Measurements from ENCODE around the gene SDK2.

SDK2 gene

DNA sequence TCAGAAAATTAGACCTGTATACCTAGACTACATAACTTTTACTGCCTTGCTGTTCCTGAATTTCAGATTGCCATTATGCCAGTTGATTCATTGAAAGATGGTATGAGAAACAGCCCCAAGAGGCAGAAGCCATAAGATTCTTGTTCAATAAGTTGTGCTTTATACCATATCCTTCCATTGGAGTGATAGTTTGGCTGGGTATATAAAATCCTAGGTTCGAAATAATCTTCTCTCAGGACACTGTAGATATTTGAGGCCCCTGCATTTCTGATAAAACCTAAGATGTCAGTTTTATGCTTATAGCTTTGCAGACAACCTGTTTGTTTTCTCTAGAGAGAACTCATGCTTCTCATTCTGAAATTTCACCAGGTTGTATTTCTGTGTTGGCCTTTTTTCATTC is 9.6 kb upstream of the SDK2 start:
- DNase-seq (ENCODE audit: low read depth): no peak

DNA sequence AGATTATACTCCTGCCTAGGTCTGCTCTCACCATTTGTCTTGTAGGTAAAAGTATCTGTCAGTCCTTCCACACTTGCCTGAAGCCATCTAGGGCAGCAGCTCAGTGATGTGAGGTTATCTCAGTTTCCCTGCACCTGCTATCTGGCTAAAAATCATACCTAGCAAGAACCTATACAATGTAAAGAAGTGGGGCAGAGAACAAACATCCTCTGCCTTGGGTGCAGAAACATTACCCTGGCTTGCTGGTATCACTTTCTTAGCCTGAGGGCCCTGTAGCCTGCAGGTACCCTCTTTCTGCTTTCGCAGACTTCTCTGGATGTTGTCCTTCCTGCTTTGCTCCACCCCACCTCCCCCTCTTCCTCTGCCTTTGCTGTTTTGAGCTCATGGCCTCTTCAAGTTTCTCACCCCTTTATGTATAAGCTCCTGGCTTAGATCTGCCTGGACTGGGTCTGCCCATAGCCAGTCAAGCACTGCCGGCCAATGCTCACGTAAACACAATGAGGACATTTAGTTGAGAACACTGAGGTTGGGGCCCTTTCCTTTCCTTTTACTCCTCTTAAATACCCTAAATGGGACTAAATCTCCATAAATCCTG is 8.7 kb upstream of the SDK2 start:
- no peak for DNase-seq (ENCODE audit: low read depth)

DNA sequence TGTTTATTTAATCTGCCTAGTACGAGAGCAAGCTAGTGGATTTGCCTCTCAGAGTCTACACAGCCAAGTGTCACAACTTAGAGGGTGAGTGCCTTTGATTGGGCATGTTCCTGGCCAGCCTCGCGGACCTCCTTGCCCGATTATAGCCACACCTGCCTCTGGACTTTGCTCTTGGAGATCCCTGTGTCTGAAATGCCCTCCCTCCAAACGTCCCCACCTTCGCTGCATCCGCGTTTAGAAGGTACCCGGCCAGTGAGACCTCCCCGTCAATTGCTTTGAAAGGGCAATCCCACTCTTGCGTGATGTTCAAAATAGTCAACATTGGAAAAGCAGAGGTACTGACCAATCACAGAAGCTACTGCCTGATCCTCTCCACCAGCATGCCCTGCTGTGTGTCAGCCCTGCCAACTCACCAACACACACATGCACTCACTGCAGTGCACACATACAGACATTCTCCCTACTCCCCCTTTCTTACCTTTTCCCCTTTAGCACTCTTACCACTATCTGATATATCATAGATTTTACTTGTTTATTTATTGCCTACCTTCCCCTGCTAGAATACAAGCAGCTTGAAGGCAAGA is 6.5 kb upstream of the SDK2 start:
- DNase-seq (ENCODE audit: low read depth): no peak

DNA sequence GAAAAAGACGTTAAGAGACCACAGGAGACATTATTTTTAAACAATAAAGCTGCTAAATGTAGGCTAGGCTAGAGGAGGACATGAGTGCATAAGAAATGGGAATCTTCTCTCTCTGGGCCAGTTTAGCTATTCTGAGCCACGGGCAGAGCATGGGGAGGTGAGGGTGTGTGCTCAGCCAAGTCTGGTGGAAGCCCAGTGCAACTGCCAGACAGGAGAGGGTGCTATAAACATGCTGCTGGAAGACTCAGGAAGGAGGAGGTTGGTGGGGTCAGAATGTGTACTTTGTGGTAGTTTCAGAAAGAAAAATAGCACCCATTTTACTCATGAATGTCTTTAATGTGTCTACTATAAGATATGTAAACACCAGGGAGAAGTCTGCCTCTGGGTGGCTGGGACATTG is 5.9 kb upstream of the SDK2 start:
- no peak for DNase-seq (ENCODE audit: low read depth)

DNA sequence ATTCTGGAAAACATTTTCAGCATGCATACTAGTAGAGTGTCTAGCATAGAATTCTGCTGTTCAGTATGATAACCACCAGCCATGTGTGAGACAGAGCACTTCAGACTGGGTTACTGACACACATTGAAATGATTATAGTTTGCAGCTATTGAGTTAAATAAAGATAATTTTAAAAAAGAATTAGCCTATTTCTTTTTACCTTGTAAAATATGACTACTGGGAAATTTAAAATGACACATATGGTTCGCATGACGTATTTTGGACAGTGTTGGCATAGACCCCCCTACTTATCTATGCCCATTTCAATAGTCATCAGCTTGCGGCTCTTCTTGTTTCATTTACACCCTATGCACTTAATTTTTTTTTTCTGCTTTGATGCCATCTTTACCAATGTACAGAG is 4.7 kb upstream of the SDK2 start:
- DNase-seq (ENCODE audit: low read depth): no peak

DNA sequence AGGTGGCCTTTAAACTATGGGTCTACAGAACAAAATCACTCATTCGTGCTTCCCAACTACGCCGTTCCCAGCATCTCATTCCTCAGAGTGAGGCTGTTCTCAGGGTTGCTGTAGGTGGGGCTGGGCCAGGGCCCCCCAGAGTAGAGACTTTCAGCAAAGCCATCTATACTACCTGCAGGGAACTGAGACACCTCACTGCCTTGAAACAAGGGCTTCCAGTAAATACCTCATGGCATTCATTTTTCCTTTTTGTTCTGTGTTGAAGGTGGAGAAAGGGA is 4.2 kb upstream of the SDK2 start:
- no peak for DNase-seq (ENCODE audit: low read depth)

DNA sequence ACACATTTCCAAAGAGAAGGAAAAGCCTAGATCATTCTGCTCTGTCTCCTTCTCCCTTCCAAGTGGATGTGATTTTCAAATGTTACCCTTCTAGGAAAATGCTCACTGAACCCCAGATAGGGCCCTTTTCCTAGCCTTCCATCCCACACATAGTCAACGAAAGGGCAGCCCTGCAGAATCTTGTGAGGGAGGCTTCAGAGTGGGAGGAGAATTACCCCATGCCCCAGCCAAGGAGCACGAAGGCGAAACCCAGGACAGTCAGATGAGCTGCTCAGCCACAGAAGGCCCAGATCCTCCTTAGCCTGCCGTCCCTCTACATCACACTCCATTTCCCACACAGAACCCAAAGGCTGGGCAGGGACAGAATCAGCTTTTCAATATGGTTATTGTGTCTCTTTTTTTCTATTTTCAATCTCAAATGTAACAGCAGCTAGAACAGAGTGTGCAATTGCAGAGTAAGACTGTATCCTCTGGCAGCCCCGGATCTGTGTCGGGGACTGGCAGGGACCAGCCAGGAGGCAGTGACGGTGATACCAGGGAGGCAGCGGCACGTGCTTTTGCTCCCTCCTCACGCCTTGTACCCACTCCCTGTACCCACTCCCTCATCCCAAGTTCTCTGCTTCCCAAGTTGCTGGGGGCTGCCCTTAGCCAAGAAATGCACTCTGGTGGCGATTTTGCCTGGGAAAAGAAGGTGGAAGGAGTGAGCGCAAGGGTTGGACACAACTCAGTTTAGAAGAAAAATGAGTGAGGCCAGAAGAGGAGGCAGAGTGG is 3.7 kb upstream of the SDK2 start:
- no peak for DNase-seq (ENCODE audit: low read depth)

DNA sequence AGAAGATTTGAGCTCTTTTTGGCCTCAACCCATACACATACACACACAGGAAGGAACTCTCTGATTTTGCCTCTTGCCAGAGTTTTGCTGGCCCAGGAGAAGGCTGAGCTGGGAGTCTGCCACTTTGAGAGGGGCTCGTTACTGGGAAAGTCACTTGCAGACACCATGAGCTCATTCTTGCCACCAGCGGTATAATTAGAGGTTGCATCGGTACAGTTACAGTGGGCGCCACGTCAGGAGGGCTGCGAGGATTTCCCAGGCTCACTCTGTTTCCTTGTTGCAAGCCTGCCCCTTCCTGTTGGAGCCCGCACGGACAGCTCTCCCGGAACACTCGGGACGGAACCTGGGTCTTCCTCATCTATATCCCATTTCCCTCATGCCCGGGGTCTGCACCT is 3.1 kb upstream of the SDK2 start:
- no peak for DNase-seq (ENCODE audit: low read depth)

DNA sequence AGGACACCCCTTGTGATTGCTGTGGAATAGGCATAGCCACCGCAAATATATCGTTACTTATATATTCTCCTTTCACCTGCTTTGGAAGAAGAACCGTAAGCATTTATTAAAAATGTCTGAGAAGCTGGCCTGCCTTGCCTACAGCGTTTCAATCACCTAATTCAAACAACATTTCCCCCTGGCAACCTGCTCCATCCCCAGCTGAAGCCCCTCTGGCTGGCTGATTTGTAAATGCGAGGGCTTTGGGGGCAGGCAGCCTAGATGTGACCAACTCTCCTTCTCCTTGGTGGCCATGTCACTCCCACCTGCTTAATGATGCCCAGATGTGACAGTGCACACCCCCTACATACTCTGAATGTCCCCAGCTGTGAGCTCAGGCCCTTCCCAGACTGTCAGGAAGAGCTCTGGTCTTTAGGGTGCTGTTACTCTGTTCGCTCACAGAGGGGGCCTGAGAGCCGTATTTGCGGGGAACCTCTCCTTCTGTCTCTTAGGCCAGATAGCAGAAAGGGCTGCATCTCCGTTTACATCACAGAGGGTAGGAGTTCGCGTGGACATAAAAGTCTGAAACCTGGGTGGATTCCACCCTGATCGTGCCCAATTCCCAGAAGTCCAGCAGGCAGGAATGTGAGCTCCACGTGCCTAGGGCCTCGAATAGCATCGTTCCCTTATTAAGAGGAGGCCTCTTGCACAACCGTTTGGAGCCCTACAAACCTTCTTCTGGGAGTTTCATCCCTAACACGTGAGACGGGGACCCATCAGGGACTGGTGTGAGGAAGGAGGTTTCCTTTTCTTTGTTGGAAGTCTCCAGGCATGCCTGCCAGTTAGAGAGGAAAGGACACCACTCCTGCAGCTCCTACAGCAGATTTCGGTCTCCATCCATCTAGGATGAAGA is 2.4 kb upstream of the SDK2 start:
- DNase-seq (ENCODE audit: low read depth): no peak

DNA sequence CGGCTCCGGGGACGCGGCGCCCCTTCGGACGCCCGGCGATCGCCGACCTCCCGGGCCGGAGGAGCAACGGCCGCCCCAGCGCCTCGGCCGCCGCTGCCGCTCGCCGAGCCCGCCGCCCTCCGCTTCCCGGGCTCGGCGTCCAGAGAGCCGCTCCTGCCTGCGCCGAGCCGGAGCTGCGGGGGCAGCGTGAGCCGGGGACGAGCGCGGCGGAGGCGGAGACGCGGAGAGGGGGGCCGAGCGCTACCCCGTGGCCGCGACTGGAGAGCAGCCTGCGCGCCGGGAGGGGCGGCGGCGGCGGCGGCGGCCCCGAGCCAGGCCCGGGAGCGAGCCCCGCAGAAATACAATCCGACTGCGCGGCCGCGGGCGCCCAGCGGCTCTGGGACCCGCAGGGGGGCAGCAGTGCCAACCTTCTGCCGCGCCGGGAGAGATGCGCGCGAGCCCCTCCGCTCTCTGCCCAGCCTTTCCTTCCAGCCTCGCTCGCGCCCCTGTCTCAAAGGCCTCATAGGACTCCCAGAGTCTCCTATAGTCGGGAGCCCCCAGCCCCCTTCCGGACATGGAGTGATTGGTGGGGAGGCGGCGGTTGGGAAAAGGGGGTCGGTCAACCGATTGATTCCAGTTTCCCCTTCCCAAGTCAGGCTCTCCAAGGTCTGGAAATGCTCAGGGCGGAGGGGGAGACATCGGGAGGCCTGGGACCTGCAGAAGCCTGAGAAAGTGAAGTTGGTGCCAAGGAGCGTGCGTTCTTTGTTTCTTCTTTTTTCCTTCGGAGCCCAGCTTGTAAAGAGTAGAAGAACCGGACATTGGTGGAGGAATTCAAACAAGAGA is 1.0 kb upstream of the SDK2 start:
- peak; percentile 34 for DNase-seq (ENCODE audit: low read depth)

DNA sequence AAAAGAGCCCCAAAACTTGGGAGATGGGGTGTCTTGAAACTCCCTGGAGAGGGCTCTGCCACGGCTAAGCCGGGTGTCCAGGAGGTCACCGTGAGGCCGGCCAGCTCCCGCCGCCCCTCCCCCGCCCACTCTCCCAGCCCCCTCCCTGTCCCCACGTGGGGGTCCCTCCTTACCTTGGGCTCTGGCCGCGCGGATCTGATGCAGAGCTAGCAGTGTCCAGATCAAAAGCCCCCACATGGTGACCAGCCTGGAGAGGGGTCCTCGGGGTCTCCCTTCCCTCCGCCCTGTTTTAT is 447 bp downstream of the SDK2 start:
- DNase-seq (ENCODE audit: low read depth): no peak

DNA sequence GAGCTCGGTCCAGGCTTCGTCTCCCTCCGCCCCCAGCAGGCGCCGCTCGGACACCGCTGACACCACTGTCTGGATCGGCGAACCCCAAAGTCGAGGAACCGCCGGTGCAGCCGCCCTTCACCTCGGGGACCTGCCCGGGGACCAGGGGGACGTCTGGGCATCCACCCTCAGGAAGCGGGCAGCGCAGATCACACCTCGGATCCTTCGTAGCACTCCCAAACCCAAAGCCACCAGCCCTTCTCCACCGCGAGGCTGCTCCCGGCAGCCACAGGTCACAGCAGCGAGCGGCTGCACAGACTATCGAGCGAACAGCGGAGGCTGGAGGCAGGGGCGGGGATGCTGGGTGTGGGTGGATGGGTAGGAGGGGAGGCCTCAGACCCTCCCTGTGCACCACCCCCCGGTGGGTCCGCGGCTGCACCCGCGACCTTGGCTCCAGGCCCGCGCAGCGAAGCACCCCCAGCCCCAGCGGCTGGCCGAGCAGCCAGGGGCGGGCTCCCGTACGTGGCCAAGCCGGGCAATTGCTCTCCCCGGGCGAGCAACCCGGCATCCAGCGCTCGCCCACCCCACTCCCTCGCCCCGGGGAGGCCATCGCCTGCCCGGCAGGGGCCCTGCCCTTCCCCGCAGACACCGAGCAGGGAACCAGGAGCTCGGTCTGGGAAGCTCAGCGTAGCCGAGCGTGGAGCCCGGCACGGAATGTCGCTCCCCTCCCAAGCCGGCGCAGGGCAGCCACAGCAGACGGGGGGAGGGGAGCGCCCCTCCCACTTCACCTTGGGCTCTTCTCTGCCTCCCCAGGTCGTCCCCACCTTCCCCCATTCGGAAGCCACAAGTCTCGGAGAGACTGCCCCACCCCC is 1.0 kb downstream of the SDK2 start:
- DNase-seq (ENCODE audit: low read depth): no peak

DNA sequence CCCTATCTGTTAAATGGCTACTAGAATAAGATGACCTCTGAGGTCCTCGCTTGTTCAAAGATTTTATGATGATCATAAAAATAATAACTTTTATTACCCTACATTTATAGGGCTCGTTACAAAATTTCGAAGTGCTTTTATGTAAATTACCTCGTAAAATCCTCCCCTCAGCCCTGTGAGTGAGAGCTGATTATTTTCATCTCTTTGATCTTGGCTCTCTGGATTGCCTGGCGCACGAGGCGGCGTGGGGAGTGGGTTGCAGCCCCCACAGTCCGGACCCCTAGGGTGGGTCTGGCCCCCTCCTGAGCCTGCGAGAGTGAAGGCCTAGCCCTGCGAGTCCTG is 1.6 kb downstream of the SDK2 start:
- no peak for DNase-seq (ENCODE audit: low read depth)

DNA sequence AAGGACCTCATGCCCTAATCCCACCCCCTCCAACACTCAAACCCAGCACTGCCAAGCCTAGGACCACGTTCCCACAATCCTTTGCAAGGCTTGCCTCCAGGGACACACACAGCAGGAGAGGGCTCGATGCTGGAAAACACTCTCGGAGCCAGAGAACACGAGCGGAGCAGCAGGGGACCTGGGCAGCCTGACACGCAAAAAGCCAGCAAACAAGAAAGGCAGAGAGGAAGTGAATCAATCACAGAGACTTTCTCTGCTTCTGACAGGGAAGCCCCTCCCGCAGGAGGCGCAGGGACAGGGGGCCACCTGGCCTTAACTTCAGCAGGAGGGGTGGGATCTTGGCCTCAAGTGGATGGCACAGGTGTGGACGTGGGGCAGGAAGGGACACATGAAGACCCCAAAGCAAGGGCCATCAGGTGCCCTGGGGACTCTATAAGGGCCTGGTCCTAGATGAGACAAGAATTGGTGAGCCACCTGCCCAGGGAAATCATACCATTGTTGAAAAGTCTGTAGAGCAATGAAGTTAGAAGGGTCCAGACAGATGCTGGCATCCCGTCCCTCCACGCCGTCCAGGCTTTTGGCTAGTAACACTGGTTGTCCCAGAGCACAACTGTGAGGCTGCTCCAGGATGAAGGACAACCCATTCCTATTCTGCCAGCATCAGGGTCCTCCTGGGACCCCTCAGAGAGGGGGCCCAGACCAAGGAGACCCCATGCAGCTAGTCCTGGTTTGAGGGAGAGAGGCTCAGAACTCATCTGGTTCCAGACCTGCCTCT is 2.2 kb downstream of the SDK2 start:
- no peak for DNase-seq (ENCODE audit: low read depth)

DNA sequence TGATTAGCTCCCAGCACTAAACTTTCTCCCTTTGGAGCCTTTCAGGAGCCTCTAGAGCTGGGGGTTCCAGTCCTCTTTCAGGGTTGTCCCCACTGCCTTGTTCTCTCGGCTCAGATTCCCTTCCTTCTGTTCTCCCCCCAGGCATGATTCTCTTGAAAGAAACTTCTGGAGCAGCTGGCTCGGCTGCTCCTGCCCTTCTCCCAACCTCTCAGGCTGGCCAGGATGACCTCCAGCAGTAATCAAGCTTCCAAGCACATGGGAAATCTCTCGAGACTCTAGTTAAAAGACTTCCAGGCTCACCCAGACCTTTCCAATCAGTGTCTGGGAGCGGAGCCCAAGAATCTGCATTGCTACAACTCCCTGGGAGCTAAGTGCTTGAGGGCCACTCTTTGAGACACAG is 3.6 kb downstream of the SDK2 start:
- DNase-seq (ENCODE audit: low read depth): no peak

DNA sequence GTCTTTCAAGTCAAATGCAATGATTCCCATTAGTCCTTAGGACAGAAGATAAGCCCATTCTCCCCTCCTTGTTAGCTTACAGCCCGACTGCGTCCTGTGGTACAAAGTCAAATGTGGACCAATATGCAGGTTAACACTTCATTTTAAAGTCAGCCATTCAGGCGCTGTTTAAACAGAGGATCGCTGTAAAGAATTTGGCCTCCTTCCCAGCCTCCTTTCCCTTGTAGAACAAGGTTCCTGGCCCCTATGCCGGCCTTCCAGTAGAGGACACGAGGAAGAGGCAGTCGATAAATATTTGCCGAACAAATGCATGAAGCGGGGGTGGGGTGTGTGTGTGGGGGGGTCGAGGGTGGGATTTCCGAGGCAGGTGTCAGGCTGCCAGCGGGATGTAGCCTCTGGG is 4.3 kb downstream of the SDK2 start:
- DNase-seq (ENCODE audit: low read depth): no peak

DNA sequence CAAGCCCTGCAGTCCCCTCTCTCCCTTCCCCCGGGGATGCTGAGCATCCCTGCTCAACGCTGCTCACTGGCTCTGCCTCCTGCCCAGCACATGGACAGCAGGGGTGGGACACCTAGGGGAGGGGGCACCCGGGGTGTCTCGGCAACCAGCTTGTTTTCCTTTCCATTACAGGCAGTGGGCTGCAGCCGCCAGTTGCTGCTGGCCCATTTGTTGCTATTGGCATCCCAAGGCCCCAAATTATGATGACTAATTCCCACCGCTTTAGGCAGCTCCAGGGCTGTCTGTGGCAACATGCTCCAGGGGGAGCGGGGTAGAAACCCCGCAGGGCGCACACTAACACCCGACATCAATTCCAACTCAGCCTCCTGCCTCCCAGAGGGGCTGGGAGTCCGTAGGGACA is 4.9 kb downstream of the SDK2 start:
- no peak for DNase-seq (ENCODE audit: low read depth)

DNA sequence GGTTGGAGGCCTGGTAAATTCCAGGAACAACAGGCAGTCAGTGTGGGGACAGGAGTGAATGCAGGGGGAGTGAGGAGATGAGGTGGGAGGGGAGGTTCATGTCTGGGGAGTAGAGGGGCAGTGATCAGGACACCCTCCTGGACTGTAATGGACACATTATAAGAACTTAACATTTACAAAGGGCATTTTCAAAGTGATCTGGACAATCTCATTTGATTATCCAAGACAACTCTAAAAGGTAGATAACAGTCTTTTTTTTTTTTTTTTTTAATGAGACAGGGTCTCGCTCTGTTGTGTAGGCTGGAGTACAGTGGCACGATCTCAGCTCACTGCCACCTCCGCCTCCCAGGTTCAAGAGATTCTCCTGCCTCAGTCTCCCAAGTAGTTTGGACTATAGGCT is 5.7 kb downstream of the SDK2 start:
- DNase-seq (ENCODE audit: low read depth): no peak

DNA sequence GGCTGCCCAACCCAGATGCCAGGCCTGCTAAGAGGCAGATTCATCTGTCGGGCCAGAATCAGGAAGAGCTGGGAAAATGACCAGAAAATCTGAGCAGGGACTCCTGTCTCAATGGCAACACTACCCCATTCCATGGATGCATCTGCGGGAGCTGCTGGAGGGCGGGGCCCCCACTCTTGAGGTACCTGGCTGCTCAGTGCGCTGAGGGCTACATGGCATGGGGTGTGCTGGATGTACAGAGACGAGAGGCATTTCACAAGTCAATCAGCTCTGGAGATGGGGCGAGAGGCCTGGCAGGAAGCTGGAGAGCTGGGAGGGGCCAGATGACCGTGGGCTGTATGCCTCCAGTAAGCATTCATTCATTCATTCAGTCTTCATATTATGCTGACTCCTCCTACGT is 6.4 kb downstream of the SDK2 start:
- DNase-seq (ENCODE audit: low read depth): no peak

DNA sequence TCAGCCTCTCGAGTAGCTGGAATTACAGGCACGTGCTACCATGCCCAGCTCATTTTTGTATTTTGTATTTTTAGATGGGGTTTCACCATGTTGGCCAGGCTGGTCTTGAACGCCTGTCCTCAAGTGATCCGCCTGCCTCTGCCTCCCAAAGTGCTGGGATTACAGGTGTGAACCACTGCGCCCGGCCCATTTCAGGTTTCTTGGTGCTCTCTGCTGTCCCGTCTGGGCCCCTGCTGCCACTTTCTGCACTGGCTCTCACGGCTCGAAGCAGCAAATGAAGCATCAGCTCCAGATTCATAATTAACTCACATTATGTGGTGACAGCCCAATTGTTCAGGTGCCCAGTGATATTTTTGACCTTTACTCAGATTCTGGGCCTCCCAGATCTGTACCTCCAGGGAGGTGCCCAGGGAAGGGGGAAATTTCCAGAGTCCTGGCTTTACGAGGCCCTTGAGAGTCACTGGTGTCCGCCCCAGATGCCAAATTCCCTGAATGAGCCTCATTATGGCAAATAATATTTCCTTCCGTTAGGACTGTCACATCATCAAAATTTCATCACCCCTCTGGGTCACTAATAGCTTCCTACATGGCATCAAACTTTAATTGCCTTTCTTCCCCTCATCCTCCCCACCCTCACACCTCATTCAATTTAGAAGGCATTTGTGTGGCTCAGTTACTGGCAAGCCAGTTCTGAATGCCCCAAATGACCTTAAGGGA is 9.0 kb downstream of the SDK2 start:
- no peak for DNase-seq (ENCODE audit: low read depth)
